CD4-positive, alpha-beta T cell treated with Interleukin-10 for 1 hour (primary cell): ENCODE measurements around the gene TACC2.

Experiments used
- DNase-seq: peaks from one replicate; pipeline ENCODE4 v3.0.0-alpha.2; 2020

Gene TACC2

GRCh38 chr10:122127943-122128342, 139.0 kb downstream of the TACC2 start:
- DNase-seq, result no peak

- DNase-seq, result no peak
Measured at GRCh38 chr10:122128357-122128756, 139.4 kb downstream of the TACC2 start.

GRCh38 chr10:122130474-122131110, 141.6 kb downstream of the TACC2 start:
- no peak for DNase-seq

- DNase-seq, result no peak
Measured at GRCh38 chr10:122132331-122132755, 143.4 kb downstream of the TACC2 start.

- no peak for DNase-seq
Measured at GRCh38 chr10:122132882-122133565, 144.1 kb downstream of the TACC2 start.

GRCh38 chr10:122135251-122136025, 146.5 kb downstream of the TACC2 start:
- DNase-seq, result no peak

GRCh38 chr10:122138831-122139625, 150.1 kb downstream of the TACC2 start:
- no peak for DNase-seq

GRCh38 chr10:122139627-122140170, 150.7 kb downstream of the TACC2 start:
- no peak for DNase-seq

- DNase-seq, result no peak
Measured at GRCh38 chr10:122140461-122140902, 151.5 kb downstream of the TACC2 start.

- no peak for DNase-seq
Measured at GRCh38 chr10:122140941-122141623, 152.1 kb downstream of the TACC2 start.

- no peak for DNase-seq
Measured at GRCh38 chr10:122141821-122142640, 153.1 kb downstream of the TACC2 start.

- peak; percentile 3 for DNase-seq
Measured at GRCh38 chr10:122142641-122143237, 153.8 kb downstream of the TACC2 start.

GRCh38 chr10:122143238-122143841, 154.4 kb downstream of the TACC2 start:
- no peak for DNase-seq

- DNase-seq, result no peak
Measured at GRCh38 chr10:122144199-122144598, 155.2 kb downstream of the TACC2 start.

- no peak for DNase-seq
Measured at GRCh38 chr10:122145113-122145512, 156.2 kb downstream of the TACC2 start.

- no peak for DNase-seq
Measured at GRCh38 chr10:122147663-122148062, 158.7 kb downstream of the TACC2 start.

- DNase-seq, result no peak
Measured at GRCh38 chr10:122148876-122149560, 160.1 kb downstream of the TACC2 start.

- DNase-seq, result no peak
Measured at GRCh38 chr10:122149561-122150505, 160.9 kb downstream of the TACC2 start.
